Neural crest cell (in vitro differentiated cells): ENCODE results near the gene APLF. TPM values are rescaled to one million over a fixed set of nuclear protein-coding genes. Genes with fewer than 3 reads are reported as not detected.

ENCODE experiments used
- DNase-seq: peaks from one replicate; pipeline ENCODE4 v3.0.0; 2021; ENCODE audit warnings: low read depth, mixed read lengths, low spot score
- H3K27ac Mint-ChIP-seq: one replicate; pipeline ENCODE4 v1.8.0; 2021; ENCODE audit warnings: mild to moderate bottlenecking, mixed read lengths; ENCODE audit not compliant: unreplicated experiment
- H3K27me3 Mint-ChIP-seq: 2 replicates; pipeline ENCODE4 v1.8.0; 2021; ENCODE audit warnings: low read depth, mild to moderate bottlenecking, mixed read lengths
- H3K36me3 Mint-ChIP-seq: 2 replicates; pipeline ENCODE4 v1.8.0; 2021; ENCODE audit warnings: low read depth, mild to moderate bottlenecking, mixed read lengths
- H3K4me1 Mint-ChIP-seq: 2 replicates; pipeline ENCODE4 v1.8.0; 2021; ENCODE audit warnings: mixed read lengths
- H3K4me3 Mint-ChIP-seq: one replicate; pipeline ENCODE4 v1.8.0; 2021; ENCODE audit warnings: mild to moderate bottlenecking, mixed read lengths
- H3K9me3 Mint-ChIP-seq: 2 replicates; pipeline ENCODE4 v1.8.0; 2021; ENCODE audit warnings: mixed read lengths
- total RNA-seq: library from RNA; stranded (reverse); gene quantifications from 2 replicates; pipeline ENCODE4 v1.2.1, GENCODE V29; 2021
- TF ChIP-seq, protein P1 (sequence below): fragments of 200-600 bp; sonication (generic); conservative IDR thresholded peaks from 2 replicates; pipeline ENCODE4 v1.5.0; 2021; ENCODE audit warnings: antibody characterized with exemption, mild to moderate bottlenecking

Gene APLF
- total RNA-seq, 1 donor from 2014 or later, result 6.9 TPM

DNA sequence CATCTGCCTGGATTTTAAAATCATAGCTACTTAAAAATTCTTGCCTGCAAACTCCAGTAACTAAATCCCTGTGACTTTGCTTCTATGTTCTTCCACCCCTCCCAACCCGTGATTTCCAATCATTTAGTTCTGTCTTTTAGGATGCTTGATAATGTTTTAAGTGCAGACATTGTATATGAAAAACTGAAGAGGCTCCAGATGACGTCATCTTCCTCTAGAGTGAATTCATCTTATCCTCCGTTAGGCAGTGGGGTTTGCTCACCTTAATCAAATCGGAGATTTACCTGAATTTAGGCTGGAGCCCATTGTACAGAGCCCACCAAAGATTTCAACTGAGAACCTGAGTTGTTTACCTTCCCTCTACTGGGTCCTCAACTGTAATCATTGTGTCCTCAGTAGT, 11.2 kb upstream of the APLF start:
- Mint-ChIP-seq H3K27ac (no peak overlapping the region), H3K36me3 (no peaks in the 10 kb centered on the region), H3K9me3 (no peaks in the 10 kb centered on the region), H3K27me3 (no peaks in the 10 kb centered on the region), H3K4me3 (no peak overlapping the region), H3K4me1 (no peaks in the 10 kb centered on the region)
- TF ChIP-seq, protein P1, sequence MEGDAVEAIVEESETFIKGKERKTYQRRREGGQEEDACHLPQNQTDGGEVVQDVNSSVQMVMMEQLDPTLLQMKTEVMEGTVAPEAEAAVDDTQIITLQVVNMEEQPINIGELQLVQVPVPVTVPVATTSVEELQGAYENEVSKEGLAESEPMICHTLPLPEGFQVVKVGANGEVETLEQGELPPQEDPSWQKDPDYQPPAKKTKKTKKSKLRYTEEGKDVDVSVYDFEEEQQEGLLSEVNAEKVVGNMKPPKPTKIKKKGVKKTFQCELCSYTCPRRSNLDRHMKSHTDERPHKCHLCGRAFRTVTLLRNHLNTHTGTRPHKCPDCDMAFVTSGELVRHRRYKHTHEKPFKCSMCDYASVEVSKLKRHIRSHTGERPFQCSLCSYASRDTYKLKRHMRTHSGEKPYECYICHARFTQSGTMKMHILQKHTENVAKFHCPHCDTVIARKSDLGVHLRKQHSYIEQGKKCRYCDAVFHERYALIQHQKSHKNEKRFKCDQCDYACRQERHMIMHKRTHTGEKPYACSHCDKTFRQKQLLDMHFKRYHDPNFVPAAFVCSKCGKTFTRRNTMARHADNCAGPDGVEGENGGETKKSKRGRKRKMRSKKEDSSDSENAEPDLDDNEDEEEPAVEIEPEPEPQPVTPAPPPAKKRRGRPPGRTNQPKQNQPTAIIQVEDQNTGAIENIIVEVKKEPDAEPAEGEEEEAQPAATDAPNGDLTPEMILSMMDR, result no peak
- DNase-seq, result no peak

- H3K36me3 Mint-ChIP-seq, result no peaks in the 10 kb centered on the region
- no peak overlapping the region for H3K4me3 Mint-ChIP-seq
Measured at GRCh38 chr2:68458981-68459380, 8.4 kb upstream of the APLF start.

DNA sequence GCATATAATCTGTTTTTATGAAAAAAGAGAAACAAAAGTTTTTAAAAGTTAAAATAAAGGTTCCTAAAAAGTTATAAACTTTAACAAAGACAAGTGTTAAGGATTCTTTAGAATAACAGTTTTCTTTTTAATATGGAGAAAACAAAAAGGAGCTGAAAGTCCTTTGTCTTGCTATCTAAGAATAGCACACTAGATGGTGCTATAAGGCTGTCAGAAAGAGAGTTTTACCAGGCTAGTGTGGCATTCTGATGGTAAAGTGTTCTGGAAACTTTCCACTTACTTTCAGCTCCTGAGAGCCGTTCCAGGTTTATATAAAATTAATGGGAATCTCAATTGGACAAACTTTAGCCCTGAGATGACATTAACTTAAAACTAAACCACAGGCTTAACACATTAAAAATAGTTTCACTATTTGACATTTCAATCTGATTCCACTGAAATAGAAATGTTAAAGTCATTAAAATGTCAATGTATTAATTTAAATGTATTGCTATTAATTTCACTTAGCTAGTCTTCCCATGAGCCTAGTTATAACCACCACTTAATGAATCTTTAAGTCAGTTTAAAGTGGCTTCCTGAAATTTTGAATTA, 4.0 kb upstream of the APLF start:
- Mint-ChIP-seq H3K4me1 (peaks cover 16% of the 10 kb centered on the region), H3K27ac (no peak overlapping the region), H3K27me3 (no peaks in the 10 kb centered on the region), H3K9me3 (no peaks in the 10 kb centered on the region), H3K36me3 (no peaks in the 10 kb centered on the region), H3K4me3 (peak overlapping the region; percentile 50)
- TF ChIP-seq, protein P1, result peak; percentile 91
- no peak for DNase-seq

More at GRCh38 chr2:68458981-68459380, 8.4 kb upstream of the APLF start:
- no peaks in the 10 kb centered on the region for H3K9me3 Mint-ChIP-seq
- H3K27me3 Mint-ChIP-seq, result no peaks in the 10 kb centered on the region
- TF ChIP-seq, protein P1, result no peak
- H3K4me1 Mint-ChIP-seq, result no peaks in the 10 kb centered on the region
- DNase-seq, result no peak
- no peak overlapping the region for H3K27ac Mint-ChIP-seq

DNA sequence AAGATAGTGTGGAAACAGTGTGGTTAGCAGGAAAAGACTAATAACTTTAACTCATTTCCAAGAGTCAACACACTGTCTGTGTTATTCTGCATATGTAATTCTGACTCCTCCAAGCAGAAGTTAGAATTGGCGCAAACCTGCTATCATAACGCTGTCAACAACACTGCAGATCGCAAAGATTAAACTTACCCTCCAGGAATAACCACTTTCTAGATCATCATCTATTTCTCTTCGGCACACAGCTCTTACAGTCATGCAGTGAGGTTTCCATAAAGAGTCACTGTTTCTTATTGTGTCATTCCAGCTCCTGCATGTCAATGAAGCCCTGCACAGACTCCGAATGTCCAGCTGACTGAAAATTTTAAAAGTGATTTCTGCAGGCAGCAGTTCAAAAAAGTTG, 2.7 kb upstream of the APLF start:
- DNase-seq, result no peak
- H3K9me3 Mint-ChIP-seq, result no peaks in the 10 kb centered on the region

GRCh38 chr2:68465081-68465916, 2.1 kb upstream of the APLF start:
- no peak for DNase-seq
- TF ChIP-seq, protein P1, result no peak
- Mint-ChIP-seq H3K27me3 (no peaks in the 10 kb centered on the region), H3K36me3 (no peaks in the 10 kb centered on the region), H3K4me3 (peak overlapping the region; percentile 99), H3K9me3 (no peaks in the 10 kb centered on the region), H3K27ac (no peak overlapping the region), H3K4me1 (peaks cover 27% of the 10 kb centered on the region)

More for the DNA sequence above, 2.7 kb upstream of the APLF start:
- no peaks in the 10 kb centered on the region for H3K27me3 Mint-ChIP-seq
- no peaks in the 10 kb centered on the region for H3K36me3 Mint-ChIP-seq
- TF ChIP-seq, protein P1, result no peak
- H3K4me3 Mint-ChIP-seq, result peak overlapping the region; percentile 36
- no peak overlapping the region for H3K27ac Mint-ChIP-seq
- peaks cover 27% of the 10 kb centered on the region for H3K4me1 Mint-ChIP-seq
